Measurements from ENCODE around the gene SAMD5.

GRCh38 chr6:147614501-147614900 is 106.0 kb downstream of the SAMD5 start:
- TF ChIP-seq GATA3 (IDR thresholded peaks at IDR 0.05; ENCODE audit: low read depth, low read length) (no peak), GATA2 (IDR thresholded peaks at IDR 0.05; ENCODE audit: low read depth, low read length) (no peak)
